Measurements from ENCODE around the gene ZIC2. TPM values are rescaled to one million over a fixed set of nuclear protein-coding genes. Genes with fewer than 3 reads are reported as not detected.

The ZIC2 gene
- total RNA-seq, 4 donors from 2014 or later: not detected

- Histone ChIP-seq H3K4me3 (no peak overlapping the region), H3K27me3 (peaks cover 13 to 87% of the 10 kb centered on the region in 2 donors), H3K27ac (no peak overlapping the region), H3K9me3 (peaks cover 0 to 7% (median 0%) of the 10 kb centered on the region in 4 donors), H3K36me3 (no peaks in the 10 kb centered on the region), H3K4me1 (peaks cover 0 to 12% (median 0%) of the 10 kb centered on the region in 4 donors)
- 47 to 66% methylated on average over 18 to 28 of the region's 40 CpGs for WGBS, 2 donors
- no peak for DNase-seq (ENCODE audit: low spot score in 2 of 2)
- no peak for TF ChIP-seq POLR2A (IDR thresholded peaks at IDR 0.05)
- no peak for TF ChIP-seq CTCF (IDR thresholded peaks at IDR 0.05)
- no peak for TF ChIP-seq EP300 (IDR thresholded peaks at IDR 0.05)
These were observed 16.2 kb downstream of the ZIC2 start for GRCh38 chr13:99997702-99998214.

GRCh38 chr13:99998261-99998660 lies 16.7 kb downstream of the ZIC2 start:
- Histone ChIP-seq H3K9me3 (peaks cover 0 to 8% (median 0%) of the 10 kb centered on the region in 4 donors), H3K27ac (no peak overlapping the region), H3K36me3 (no peaks in the 10 kb centered on the region), H3K4me3 (no peak overlapping the region), H3K27me3 (peaks cover 13 to 87% of the 10 kb centered on the region in 2 donors), H3K4me1 (peaks cover 0 to 12% (median 0%) of the 10 kb centered on the region in 4 donors)
- DNase-seq (ENCODE audit: low spot score in 2 of 2): no peak
- 81 to 89% methylated on average over 11 of the region's 11 CpGs for WGBS, 2 donors
- TF ChIP-seq EP300 (IDR thresholded peaks at IDR 0.05): no peak

- TF ChIP-seq CTCF (IDR thresholded peaks at IDR 0.05) (no peak), EP300 (IDR thresholded peaks at IDR 0.05) (no peak), POLR2A (IDR thresholded peaks at IDR 0.05) (no peak)
- WGBS, 2 donors: 83 to 91% methylated on average over 1 of the region's 1 CpG
- H3K27ac ChIP-seq: no peak overlapping the region
- no peaks in the 10 kb centered on the region for H3K9me3 ChIP-seq
- no peaks in the 10 kb centered on the region for H3K4me1 ChIP-seq
- no peaks in the 10 kb centered on the region for H3K36me3 ChIP-seq
- no peak for DNase-seq (ENCODE audit: low spot score in 2 of 2)
- no peak overlapping the region for H3K4me3 ChIP-seq
- no peaks in the 10 kb centered on the region for H3K27me3 ChIP-seq
These were observed 33.0 kb downstream of the ZIC2 start for GRCh38 chr13:100014621-100015020.

GRCh38 chr13:100019780-100020356 lies 38.3 kb downstream of the ZIC2 start:
- Histone ChIP-seq H3K27me3 (no peaks in the 10 kb centered on the region), H3K27ac (no peak overlapping the region), H3K36me3 (no peaks in the 10 kb centered on the region), H3K4me3 (no peak overlapping the region), H3K9me3 (no peaks in the 10 kb centered on the region), H3K4me1 (no peaks in the 10 kb centered on the region)
- 88 to 93% methylated on average over 3 of the region's 3 CpGs for whole genome bisulfite sequencing, 2 donors
- TF ChIP-seq POLR2A (IDR thresholded peaks at IDR 0.05): no peak
- no peak for TF ChIP-seq CTCF (IDR thresholded peaks at IDR 0.05)
- no peak for TF ChIP-seq EP300 (IDR thresholded peaks at IDR 0.05)
- DNase-seq (ENCODE audit: low spot score in 2 of 2): no peak

GRCh38 chr13:100022798-100023197 lies 41.2 kb downstream of the ZIC2 start:
- no peak for TF ChIP-seq EP300 (IDR thresholded peaks at IDR 0.05)
- no peak for TF ChIP-seq POLR2A (IDR thresholded peaks at IDR 0.05)
- no peak for TF ChIP-seq CTCF (IDR thresholded peaks at IDR 0.05)
- WGBS, 2 donors: 84 to 88% methylated on average over 3 of the region's 3 CpGs
- Histone ChIP-seq H3K4me1 (no peaks in the 10 kb centered on the region), H3K36me3 (no peaks in the 10 kb centered on the region), H3K27me3 (no peaks in the 10 kb centered on the region), H3K4me3 (no peak overlapping the region), H3K27ac (no peak overlapping the region), H3K9me3 (no peaks in the 10 kb centered on the region)
- DNase-seq (ENCODE audit: low spot score in 2 of 2): no peak
